K562 (cell line): Measurements from ENCODE around the gene MFSD11. TPM values are rescaled to one million over a fixed set of nuclear protein-coding genes. Genes with fewer than 3 reads are reported as not detected.

Experiments
- ASH1L ChIP-seq: fragments of 450-650 bp; IDR thresholded peaks from 2 replicates; pipeline ENCODE4 v1.6.1; 2018; ENCODE audit warnings: borderline replicate concordance, mild to moderate bottlenecking, low read depth; ENCODE audit not compliant: partially characterized antibody
- CUX1 ChIP-seq: fragments of 200-800 bp; sonication (Bioruptor generic); IDR thresholded peaks from 2 replicates; pipeline ENCODE4 v1.6.1; 2016; ENCODE audit warnings: missing genetic modification characterization, missing compliant biosample characterization
- EWSR1 ChIP-seq: fragments of 450-650 bp; IDR thresholded peaks from 2 replicates; pipeline ENCODE4 v1.6.1; 2018; ENCODE audit warnings: borderline replicate concordance, mild to moderate bottlenecking, low read depth, moderate library complexity; ENCODE audit not compliant: partially characterized antibody
- FOXM1 ChIP-seq, 2 experiments: fragments of 450-650 bp in 1 of 2; sonication (generic) in 1 of 2; formaldehyde crosslinking in 1 of 2; IDR thresholded peaks; 2 replicates each; pipeline versions ENCODE4 v1.6.1 to v1.9.0; 2017 to 2022; ENCODE audit warnings: low read depth in 2 of 2, mild to moderate bottlenecking in 2 of 2, missing genetic modification reagents in 1 of 2, moderate library complexity in 1 of 2
- GATA2 ChIP-seq: sonication (generic); formaldehyde crosslinking; IDR thresholded peaks from 2 replicates; pipeline ENCODE4 v1.4.0; 2020; ENCODE audit warnings: mild to moderate bottlenecking, missing genetic modification reagents
- HIVEP1 ChIP-seq: fragments of 250-450 bp; sonication (Bioruptor Pico); IDR thresholded peaks from 2 replicates; pipeline ENCODE4 v1.4.0; 2020; ENCODE audit warnings: mild to moderate bottlenecking
- L3MBTL2 ChIP-seq: fragments of 450-650 bp; IDR thresholded peaks from 2 replicates; pipeline ENCODE4 v1.6.1; 2016; ENCODE audit warnings: mild to moderate bottlenecking, moderate library complexity
- NFYB ChIP-seq: IDR thresholded peaks from 2 replicates; pipeline ENCODE4 v1.6.1; 2011; ENCODE audit warnings: mild to moderate bottlenecking, moderate library complexity; ENCODE audit not compliant: insufficient read length; ENCODE audit errors: extremely low read depth
- NR3C1 ChIP-seq: sonication (generic); formaldehyde crosslinking; IDR thresholded peaks from 2 replicates; pipeline ENCODE4 v1.8.1; 2022; ENCODE audit warnings: missing genetic modification reagents
- POLR3G ChIP-seq: IDR thresholded peaks from 2 replicates; pipeline ENCODE4 v1.6.1; 2011; ENCODE audit not compliant: insufficient read length, insufficient replicate concordance; ENCODE audit errors: extremely low read depth
- POU5F1 ChIP-seq: fragments of 150-350 bp; IDR thresholded peaks from 2 replicates; pipeline ENCODE4 v1.6.1; 2014; ENCODE audit warnings: borderline replicate concordance, low read length, low read depth, mild to moderate bottlenecking; ENCODE audit not compliant: partially characterized antibody
- RB1 ChIP-seq: fragments of 450-650 bp; IDR thresholded peaks from 2 replicates; pipeline ENCODE4 v1.6.1; 2017; ENCODE audit warnings: low read depth, mild to moderate bottlenecking
- SREBF2 ChIP-seq: sonication (generic); formaldehyde crosslinking; IDR thresholded peaks from 2 replicates; pipeline ENCODE4 v1.4.0; 2020; ENCODE audit warnings: mild to moderate bottlenecking, missing genetic modification reagents
- SRF ChIP-seq, 2 experiments: fragments of 250-450, 450-650 bp in 1 of 2; sonication (Bioruptor Pico) in 1 of 2; sonication (generic) in 1 of 2; formaldehyde crosslinking; IDR thresholded peaks; 2 replicates each; pipeline versions ENCODE4 v1.5.0 to v1.5.1; 2020 to 2022; ENCODE audit warnings: mild to moderate bottlenecking in 1 of 2, missing genetic modification reagents in 1 of 2
- STAT5B ChIP-seq: fragments of 250-450 bp; sonication (Bioruptor Pico); IDR thresholded peaks from 2 replicates; pipeline ENCODE4 v1.8.0; 2021; ENCODE audit warnings: mild to moderate bottlenecking, inconsistent platforms
- TBL1XR1 ChIP-seq, 2 experiments: IDR thresholded peaks; 2 replicates each; pipeline ENCODE4 v1.6.1; 2012; ENCODE audit warnings: improper control_type of control experiment in 2 of 2, low read length in 2 of 2, mild to moderate bottlenecking in 1 of 2
- XRCC4 ChIP-seq: IDR thresholded peaks from one replicate; pipeline ENCODE4 v1.6.1; 2011; ENCODE audit not compliant: insufficient read depth, insufficient read length; ENCODE audit errors: extremely low read depth
- ZNF224 ChIP-seq: sonication (generic); formaldehyde crosslinking; IDR thresholded peaks from 2 replicates; pipeline ENCODE4 v1.8.0; 2022; ENCODE audit warnings: mild to moderate bottlenecking, missing genetic modification reagents
- ZNF696 ChIP-seq: fragments of 250-450 bp; sonication (Bioruptor Pico); conservative IDR thresholded peaks from 2 replicates; pipeline ENCODE4 v1.4.0; 2020; ENCODE audit warnings: mild to moderate bottlenecking, moderate library complexity
- ZNF717 ChIP-seq: fragments of 250-450 bp; sonication (Bioruptor Pico); IDR thresholded peaks from 2 replicates; pipeline ENCODE4 v1.5.0; 2021
- polyA plus RNA-seq, 8 experiments: library from polyadenylated mRNA; depleted of rRNA in 4 of 8; stranded (reverse) in 5 of 8; unstranded in 3 of 8; fragments of >200 nt; fragmentation: Nextera tagmentation in 2 of 8; fragmentation: Illumina TruSeq in 1 of 8; extraction: Ambion mirVana in 2 of 8; extraction: Trizol in 1 of 8; gene quantifications; 2 replicates each; pipeline versions ENCODE4 v1.2.1 to v1.2.3, GENCODE V29; 2011 to 2014; ENCODE audit warnings: inconsistent platforms in 1 of 8, missing spikeins in 1 of 8
- total RNA-seq, 7 experiments: library from RNA; depleted of rRNA in 6 of 7; stranded (reverse); fragments of >200 nt in 6 of 7; fragmentation: Illumina TruSeq in 2 of 7; extraction: Trizol in 2 of 7; gene quantifications; 2 replicates each; pipeline versions ENCODE4 v1.2.1 to v1.2.3, GENCODE V29; 2011 to 2021; ENCODE audit warnings: low replicate concordance in 1 of 7
- TF ChIP-seq, protein P1 (sequence below): fragments of 450-650 bp; formaldehyde crosslinking; IDR thresholded peaks from 2 replicates; pipeline ENCODE4 v1.4.0; 2022; ENCODE audit warnings: mild to moderate bottlenecking, moderate library complexity

MFSD11 gene
- total and polyA plus RNA-seq, 9 of the 15 experiments (the other 6 are each of a cell fraction or from before 2014, with no cell fraction given): 14.4 to 24.5 (median 19.9) TPM

- TF ChIP-seq STAT5B: no peak
- TF ChIP-seq GATA2: no peak
- no peak for TF ChIP-seq ZNF696
- no peak for TF ChIP-seq XRCC4
- no peak for TF ChIP-seq ZNF717 (CRISPR knock-in tag)
- TF ChIP-seq NR3C1 (CRISPR knock-in tag): 0 out of 2 replicates have a peak, but pooled peaks have one; percentile 44
- TF ChIP-seq NFYB: peak; percentile 32
- peak; percentile 34; the same call in 1 of the 2 replicates for TF ChIP-seq RB1
- TF ChIP-seq POU5F1: no peak
- TF ChIP-seq ASH1L: peak; percentile 89
- TF ChIP-seq, protein P1, sequence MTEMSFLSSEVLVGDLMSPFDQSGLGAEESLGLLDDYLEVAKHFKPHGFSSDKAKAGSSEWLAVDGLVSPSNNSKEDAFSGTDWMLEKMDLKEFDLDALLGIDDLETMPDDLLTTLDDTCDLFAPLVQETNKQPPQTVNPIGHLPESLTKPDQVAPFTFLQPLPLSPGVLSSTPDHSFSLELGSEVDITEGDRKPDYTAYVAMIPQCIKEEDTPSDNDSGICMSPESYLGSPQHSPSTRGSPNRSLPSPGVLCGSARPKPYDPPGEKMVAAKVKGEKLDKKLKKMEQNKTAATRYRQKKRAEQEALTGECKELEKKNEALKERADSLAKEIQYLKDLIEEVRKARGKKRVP (CRISPR knock-in tag): no peak
- TF ChIP-seq TBL1XR1 (IDR thresholded peaks at IDR 0.05; ENCODE audit: low read length in 2 of 2): peak in 1 of 2 experiments; percentile 29; a peak in 1 of 4 replicates
- TF ChIP-seq POLR3G: no peak
- no peak for TF ChIP-seq EWSR1
- no peak; the same call in 1 of the 2 replicates for TF ChIP-seq L3MBTL2
- TF ChIP-seq SREBF2: no peak
- no peak for TF ChIP-seq SRF (CRISPR knock-in tag; IDR thresholded peaks at IDR 0.05)
- TF ChIP-seq HIVEP1 (CRISPR knock-in tag): no peak
- no peak for TF ChIP-seq CUX1
- no peak for TF ChIP-seq FOXM1 (IDR thresholded peaks at IDR 0.05; ENCODE audit: low read depth)
- no peak for TF ChIP-seq FOXM1 (CRISPR knock-in tag; IDR thresholded peaks at IDR 0.05; ENCODE audit: low read depth)
- TF ChIP-seq ZNF224 (CRISPR knock-in tag): no peak
These were observed 11.6 kb upstream of the MFSD11 start, which contains the start of gene JMJD6 (continued) for GRCh38 chr17:76726231-76726775.
